SK-N-SH (cell line): ENCODE measurements around the gene CALML3. TPM values are rescaled to one million over a fixed set of nuclear protein-coding genes. Genes with fewer than 3 reads are reported as not detected.

Source experiments
- CTCF ChIA-PET: fragments of 300-600, 350-600 bp; formaldehyde crosslinking; extraction: SDS; loops from one replicate; lab custom pipeline; 2021; lab: Yijun Ruan, JAX
- POLR2A ChIA-PET: fragments of 350-600 bp; sonication (Branson Sonifier 250); formaldehyde crosslinking; extraction: SDS; loops from one replicate; lab custom pipeline; 2020; ENCODE audit warnings: antibody characterized with exemption, inconsistent platforms; lab: Yijun Ruan, JAX
- DNase-seq: peaks from one replicate; pipeline ENCODE4 v3.0.0; 2012
- H2AFZ ChIP-seq: fragments of 200-600 bp; sonication (generic); 2 replicates; pipeline ENCODE4 v1.8.1; 2016; ENCODE audit warnings: antibody characterized with exemption, mild to moderate bottlenecking, low read depth
- H3F3A ChIP-seq: fragments of 200-600 bp; sonication (generic); replicated peaks from 2 replicates; pipeline ENCODE3; 2016; ENCODE audit warnings: antibody characterized with exemption, mild to moderate bottlenecking; ENCODE audit not compliant: insufficient read depth
- H3K27ac ChIP-seq, 2 experiments: fragments of 200-500 bp in 1 of 2; fragments of 200-600 bp in 1 of 2; sonication (Bioruptor generic) in 1 of 2; sonication (generic), shearing (Covaris generic) in 1 of 2; 2 replicates each; pipeline versions ENCODE4 v1.5.1 to v1.6.1; 2014 to 2016; ENCODE audit warnings: low read depth in 2 of 2, inconsistent platforms in 1 of 2, low read length in 1 of 2, mild to moderate bottlenecking in 1 of 2, mixed read lengths in 1 of 2
- H3K27me3 ChIP-seq: fragments of 200-600 bp; sonication (generic), shearing (Covaris generic); 2 replicates; pipeline ENCODE4 v1.6.1; 2016; ENCODE audit warnings: mixed run types; ENCODE audit not compliant: insufficient read depth
- H3K36me3 ChIP-seq, 2 experiments: fragments of 200-500 bp in 1 of 2; fragments of 200-600 bp in 1 of 2; sonication (Bioruptor generic) in 1 of 2; sonication (generic) in 1 of 2; replicated peaks in 1 of 2; 2 replicates each; pipeline versions ENCODE3 to v1.5.1; 2014 to 2016; ENCODE audit warnings: low read length in 1 of 2, mild to moderate bottlenecking in 1 of 2; ENCODE audit not compliant: insufficient read depth in 2 of 2, control insufficient read depth in 1 of 2
- H3K4me1 ChIP-seq, 2 experiments: fragments of 200-500 bp in 1 of 2; fragments of 200-600 bp in 1 of 2; sonication (Bioruptor generic) in 1 of 2; sonication (generic), shearing (Covaris generic) in 1 of 2; 2 replicates each; pipeline versions ENCODE4 v1.5.1 to v1.6.1; 2014 to 2016; ENCODE audit warnings: low read depth in 1 of 2, low read length in 1 of 2, mixed run types in 1 of 2; ENCODE audit not compliant: insufficient read depth in 2 of 2, control insufficient read depth in 1 of 2
- H3K4me2 ChIP-seq: fragments of 200-600 bp; sonication (generic), shearing (Covaris generic); 2 replicates; pipeline ENCODE4 v1.6.1; 2017; ENCODE audit warnings: mixed run types
- H3K4me3 ChIP-seq, 2 experiments: fragments of 200-500 bp in 1 of 2; fragments of 200-600 bp in 1 of 2; sonication (Bioruptor generic) in 1 of 2; sonication (generic), shearing (Covaris generic) in 1 of 2; 2 replicates each; pipeline versions ENCODE4 v1.5.1 to v1.8.1; 2014 to 2016; ENCODE audit warnings: low read depth in 2 of 2, inconsistent platforms in 1 of 2, low read length in 1 of 2, mild to moderate bottlenecking in 1 of 2, mixed read lengths in 1 of 2, moderate library complexity in 1 of 2
- H3K79me2 ChIP-seq: fragments of 200-600 bp; sonication (generic); 2 replicates; pipeline ENCODE4 v1.8.1; 2017; ENCODE audit warnings: mild to moderate bottlenecking; ENCODE audit not compliant: insufficient read depth
- H3K9ac ChIP-seq: fragments of 200-600 bp; sonication (generic); 2 replicates; pipeline ENCODE4 v1.6.1; 2017; ENCODE audit warnings: mixed run types
- H3K9me2 ChIP-seq: fragments of 200-600 bp; sonication (generic); 2 replicates; pipeline ENCODE4 v1.6.1; 2017; ENCODE audit warnings: mixed run types
- H3K9me3 ChIP-seq: fragments of 200-600 bp; sonication (generic); 2 replicates; pipeline ENCODE4 v1.6.1; 2017; ENCODE audit warnings: mixed run types, mild to moderate bottlenecking, moderate library complexity
- H4K20me1 ChIP-seq: fragments of 200-600 bp; sonication (generic); 2 replicates; pipeline ENCODE4 v1.6.1; 2017; ENCODE audit warnings: mild to moderate bottlenecking, mixed run types; ENCODE audit not compliant: insufficient read depth
- CHD2 ChIP-seq: fragments of 150-350 bp; IDR thresholded peaks from 2 replicates; pipeline ENCODE4 v1.6.1; 2018; ENCODE audit warnings: low read length; ENCODE audit not compliant: partially characterized antibody
- EP300 ChIP-seq, 2 experiments: IDR thresholded peaks; 2 replicates each; pipeline versions ENCODE4 v1.4.0 to v1.6.1; 2012; ENCODE audit warnings: borderline replicate concordance in 1 of 2, low read depth in 1 of 2, low read length in 1 of 2
- EZH2phosphoT487 ChIP-seq: fragments of 200-600 bp; sonication (generic); IDR thresholded peaks from 2 replicates; pipeline ENCODE4 v1.6.1; 2017; ENCODE audit warnings: low read depth, mixed run types, mild to moderate bottlenecking, antibody characterized with exemption, moderate library complexity, borderline replicate concordance
- FOSL2 ChIP-seq: IDR thresholded peaks from 2 replicates; pipeline ENCODE4 v1.4.0; 2012; ENCODE audit warnings: low read depth, mild to moderate bottlenecking, moderate library complexity, borderline replicate concordance
- GABPA ChIP-seq: IDR thresholded peaks from 2 replicates; pipeline ENCODE4 v1.4.0; 2012; ENCODE audit warnings: low read depth, mild to moderate bottlenecking
- GATA2 ChIP-seq: sonication (generic); formaldehyde crosslinking; IDR thresholded peaks from 2 replicates; pipeline ENCODE4 v1.5.0; 2020; ENCODE audit warnings: mild to moderate bottlenecking, missing genetic modification reagents
- JUND ChIP-seq: IDR thresholded peaks from 2 replicates; pipeline ENCODE4 v1.4.0; 2012
- MXI1 ChIP-seq: IDR thresholded peaks from 2 replicates; pipeline ENCODE4 v1.6.1; 2012; ENCODE audit warnings: mild to moderate bottlenecking, low read depth, low read length, improper control_type of control experiment
- NFIC ChIP-seq: IDR thresholded peaks from 2 replicates; pipeline ENCODE4 v1.4.0; 2012; ENCODE audit warnings: borderline replicate concordance
- NRF1 ChIP-seq: IDR thresholded peaks from 2 replicates; pipeline ENCODE4 v1.6.1; 2012; ENCODE audit warnings: low read depth, mild to moderate bottlenecking, low read length
- RAD21 ChIP-seq: IDR thresholded peaks from 2 replicates; pipeline ENCODE4 v1.6.1; 2012; ENCODE audit warnings: mild to moderate bottlenecking, low read length
- RCOR1 ChIP-seq: fragments of 150-350 bp; IDR thresholded peaks from 2 replicates; pipeline ENCODE4 v1.6.1; 2017; ENCODE audit warnings: antibody characterized with exemption, low read length
- USF1 ChIP-seq: IDR thresholded peaks from 2 replicates; pipeline ENCODE4 v1.4.0; 2012; ENCODE audit warnings: low read depth, borderline replicate concordance
- YY1 ChIP-seq: IDR thresholded peaks from 2 replicates; pipeline ENCODE4 v1.4.0; 2012; ENCODE audit warnings: low read depth, mild to moderate bottlenecking
- WGBS: methylation state at CpG from one replicate; pipeline ENCODE4 v1.1.6; 2017; ENCODE audit warnings: low lambda C conversion rate; 5-methylcytosine and 5-hydroxymethylcytosine counted together
- polyA plus RNA-seq, 3 experiments: library from polyadenylated mRNA; depleted of rRNA; stranded (reverse); fragments of >200 nt; gene quantifications; 2 replicates each; pipeline ENCODE4 v1.2.3, GENCODE V29; 2012

Gene CALML3
- polyA plus RNA-seq, 1 of the 3 experiments (the other 2 are of a cell fraction), result not detected

GRCh38 chr10:5496261-5497250, 28.2 kb upstream of the CALML3 start (continued):
- TF ChIP-seq RCOR1 (no peak), CHD2 (no peak), EZH2phosphoT487 (no peak)

- H3K9me3 ChIP-seq, result no peaks in the 10 kb centered on the region
- no peaks in the 10 kb centered on the region for H3K79me2 ChIP-seq
- H3K9ac ChIP-seq, result no peak overlapping the region
- no peak overlapping the region for H2AFZ ChIP-seq
- no peaks in the 10 kb centered on the region for H3F3A ChIP-seq
- no peaks in the 10 kb centered on the region for H3K36me3 ChIP-seq
- DNase-seq, result no peak
- H4K20me1 ChIP-seq, result no peaks in the 10 kb centered on the region
- TF ChIP-seq RAD21 (no peak), GATA2 (CRISPR knock-in tag) (no peak), FOSL2 (no peak), USF1 (no peak), MXI1 (no peak), YY1 (no peak), JUND (no peak), GABPA (no peak), NFIC (no peak), EP300 (IDR thresholded peaks at IDR 0.05; ENCODE audit: borderline replicate concordance in 1 of 2, low read depth in 1 of 2, low read length in 1 of 2) (no peak), NRF1 (no peak)
- H3K4me1 ChIP-seq, result no peaks in the 10 kb centered on the region
- ChIA-PET CTCF (no interaction called here), POLR2A (no interaction called here)
- no peaks in the 10 kb centered on the region for H3K9me2 ChIP-seq
- H3K4me3 ChIP-seq, result no peak overlapping the region
- H3K27ac ChIP-seq, result no peak overlapping the region
- H3K4me2 ChIP-seq, result no peak overlapping the region
- 70% methylated on average over 6 of the region's 6 CpGs for WGBS
- H3K27me3 ChIP-seq, result peaks cover 8% of the 10 kb centered on the region
Measured at GRCh38 chr10:5497289-5497688, 27.5 kb upstream of the CALML3 start.
